Lower leg skin (tissue), 4 donors: ENCODE results near the gene FCAMR. TPM values are rescaled to one million over a fixed set of nuclear protein-coding genes. Genes with fewer than 3 reads are reported as not detected.

ENCODE experiments used
- DNase-seq, 2 donors: peaks; one replicate each; pipeline ENCODE4 v3.0.0-alpha.2; 2019; ENCODE audit warnings: low spot score in 2 of 2
- H3K4me3 ChIP-seq: fragments of 200-600 bp; sonication (generic); 2 replicates; pipeline ENCODE4 v1.5.1; 2017; ENCODE audit warnings: mild to moderate bottlenecking, low read depth; ENCODE audit not compliant: poor library complexity, severe bottlenecking
- CTCF ChIP-seq, 3 donors: fragments of 450-650 bp; IDR thresholded peaks; one replicate each; pipeline ENCODE4 v1.5.1; 2016; ENCODE audit warnings: antibody characterized with exemption in 3 of 3, mild to moderate bottlenecking in 3 of 3, moderate library complexity in 2 of 3
- POLR2A ChIP-seq, 2 donors: fragments of 450-650 bp; IDR thresholded peaks; one replicate each; pipeline ENCODE4 v1.6.1; 2016 to 2017; ENCODE audit warnings: antibody characterized with exemption in 2 of 2, mild to moderate bottlenecking in 1 of 2, moderate library complexity in 1 of 2
- WGBS, 2 donors: methylation state at CpG; one replicate each; pipeline ENCODE4 v1.1.5; 2018; 5-methylcytosine and 5-hydroxymethylcytosine counted together
- intact Hi-C: fragments of 100-400 bp; cut with DNase I; formaldehyde crosslinking; loops from one replicate; pipeline ENCODE4 v1.15.0; 2023; ENCODE audit warnings: low total_unique reads
- total RNA-seq, 4 donors: library from RNA; depleted of rRNA; stranded (reverse); fragments of >200 nt; gene quantifications; one replicate each; pipeline ENCODE4 v1.1.0, GENCODE V29; 2016

Gene FCAMR
- total RNA-seq, 4 donors from 2014 or later = not detected

GRCh38 chr1:206987873-206988272 is 17.6 kb upstream of the FCAMR start:
- DNase-seq = no peak
- intact Hi-C loops = no loop called here
- 92 to 100% methylated on average over 1 of the region's 1 CpG for WGBS, 2 donors
- TF ChIP-seq CTCF (IDR thresholded peaks at IDR 0.05) = no peak
- TF ChIP-seq POLR2A (IDR thresholded peaks at IDR 0.05) = no peak
- no peak overlapping the region for H3K4me3 ChIP-seq

DNA sequence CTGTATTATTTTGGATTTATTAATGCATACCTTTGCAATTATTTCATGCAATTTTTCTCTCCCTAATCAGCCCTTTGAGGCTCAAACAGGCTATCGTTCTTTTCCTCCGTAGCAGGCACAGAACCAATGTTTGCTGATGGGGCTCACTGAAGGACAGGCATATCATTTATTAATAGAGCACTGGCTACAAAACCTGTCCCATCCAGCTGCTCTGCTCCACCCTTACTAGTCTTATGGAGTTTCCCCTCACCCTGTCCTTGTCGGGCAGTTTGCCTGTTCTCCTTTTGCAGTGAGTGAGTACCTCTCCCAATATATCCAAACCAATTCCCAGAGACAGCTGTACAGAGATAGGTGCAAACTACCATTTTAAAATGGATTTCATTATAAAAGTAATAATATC is 16.6 kb upstream of the FCAMR start:
- no peak for TF ChIP-seq CTCF (IDR thresholded peaks at IDR 0.05)
- TF ChIP-seq POLR2A (IDR thresholded peaks at IDR 0.05) = no peak
- no peak for DNase-seq
- 44 to 64% methylated on average over 3 of the region's 3 CpGs for whole genome bisulfite sequencing, 2 donors
- H3K4me3 ChIP-seq = no peak overlapping the region
- intact Hi-C loops = no loop called here

- intact Hi-C loops = no loop called here
- WGBS, 2 donors = 72 to 74% methylated on average over 3 of the region's 3 CpGs
- TF ChIP-seq POLR2A (IDR thresholded peaks at IDR 0.05) (no peak), CTCF (IDR thresholded peaks at IDR 0.05) (no peak)
- no peak overlapping the region for H3K4me3 ChIP-seq
- DNase-seq = no peak
Observed at GRCh38 chr1:206986402-206986801, 16.1 kb upstream of the FCAMR start.

DNA sequence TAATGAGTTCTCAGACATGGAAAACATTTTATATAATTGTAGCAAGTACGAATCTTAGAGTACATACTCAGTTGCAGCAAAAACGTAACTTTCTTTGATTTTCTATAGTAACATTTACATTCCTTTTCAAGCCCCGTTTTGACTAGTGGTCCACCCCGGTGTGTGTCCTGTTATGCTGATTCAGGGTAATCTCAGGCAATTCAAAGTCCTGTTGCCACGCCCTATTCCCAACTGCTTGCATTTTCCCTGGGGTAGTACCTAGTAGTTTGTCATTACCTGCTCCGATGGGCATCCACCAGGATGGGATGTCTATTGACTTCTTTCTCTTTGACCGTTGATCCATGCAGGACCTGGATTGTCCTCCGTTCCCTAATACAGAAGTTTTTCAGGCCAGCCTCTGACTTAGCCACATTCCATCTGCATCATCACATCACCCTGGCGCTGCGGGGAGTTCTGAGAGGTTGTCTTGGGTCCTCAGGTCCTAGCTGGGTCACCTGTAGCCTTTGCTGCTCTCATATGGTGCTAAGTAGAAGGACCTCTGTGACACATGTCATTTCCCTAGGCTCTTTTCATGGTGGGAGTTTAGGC is 15.0 kb upstream of the FCAMR start:
- no peak for DNase-seq
- intact Hi-C loops = no loop called here
- 70 to 76% methylated on average over 10 of the region's 10 CpGs for WGBS, 2 donors
- TF ChIP-seq POLR2A (IDR thresholded peaks at IDR 0.05) (no peak), CTCF (IDR thresholded peaks at IDR 0.05) (no peak)
- H3K4me3 ChIP-seq = no peak overlapping the region

- DNase-seq = no peak
- 46 to 47% methylated on average over 4 of the region's 4 CpGs for WGBS, 2 donors
- no peak overlapping the region for H3K4me3 ChIP-seq
- intact Hi-C loops = no loop called here
- TF ChIP-seq CTCF (IDR thresholded peaks at IDR 0.05) (no peak), POLR2A (IDR thresholded peaks at IDR 0.05) (no peak)
Observed at GRCh38 chr1:206982216-206982615, 12.0 kb upstream of the FCAMR start.

- WGBS, 2 donors = 80 to 90% methylated on average over 3 of the region's 3 CpGs
- no peak for TF ChIP-seq POLR2A (IDR thresholded peaks at IDR 0.05)
- no peak for TF ChIP-seq CTCF (IDR thresholded peaks at IDR 0.05)
- intact Hi-C loops = no loop called here
- no peak overlapping the region for H3K4me3 ChIP-seq
- no peak for DNase-seq
Observed at GRCh38 chr1:206979379-206980043, 9.3 kb upstream of the FCAMR start.
